ENCODE results near the gene EMC7.
A peak's percentile ranks its signal among the peaks of the same experiment; 100 is the strongest.

EMC7 gene

GRCh38 chr15:34038023-34038870 is 63.4 kb downstream of the EMC7 start:
- DNase-seq = peak; percentile 69 to 84
- Histone ChIP-seq H3K27ac (peak overlapping the region; percentile 81 to 91), H3K9me3 (no peaks in the 10 kb centered on the region), H3K36me3 (no peaks in the 10 kb centered on the region), H3K27me3 (no peaks in the 10 kb centered on the region), H3K4me3 (peak overlapping the region; percentile 72 to 90), H3K4me1 (peaks cover 0 to 11% (median 8%) of the 10 kb centered on the region in 4 donors)
- no peak for TF ChIP-seq CTCF (IDR thresholded peaks at IDR 0.05)
- intact Hi-C loops (cut with DNase I; ENCODE audit: low total_unique reads) = no loop called here

Data from tibial artery (tissue), 4 donors.